HG02943 (cell line): ENCODE data around the gene IDH3G.

Experiments
- ATAC-seq: cut with Tn5 transposase; IDR thresholded peaks from one replicate; pipeline ENCODE4 v1.9.1; 2021; ENCODE audit warnings: mild to moderate bottlenecking, low read depth, moderate library complexity; ENCODE audit not compliant: unreplicated experiment

The IDH3G gene

GRCh38 chrX:153792368-153792767 lies 1.8 kb downstream of the IDH3G start:
- ATAC-seq = no peak

- ATAC-seq = no peak
These were observed 2.9 kb downstream of the IDH3G start for GRCh38 chrX:153791104-153791852.

- no peak for ATAC-seq
These were observed 4.5 kb downstream of the IDH3G start for GRCh38 chrX:153789654-153790053.

GRCh38 chrX:153786669-153787068 lies 7.5 kb downstream of the IDH3G start:
- no peak for ATAC-seq

- no peak for ATAC-seq
These were observed 9.7 kb downstream of the IDH3G start for GRCh38 chrX:153784325-153784967.

GRCh38 chrX:153783378-153784013 lies 10.7 kb downstream of the IDH3G start:
- ATAC-seq = no peak

- no peak for ATAC-seq
These were observed 11.3 kb downstream of the IDH3G start for GRCh38 chrX:153782871-153783270.

- ATAC-seq = no peak
These were observed 11.9 kb downstream of the IDH3G start for GRCh38 chrX:153782313-153782712.

GRCh38 chrX:153781428-153782047 lies 12.6 kb downstream of the IDH3G start:
- ATAC-seq = no peak

GRCh38 chrX:153780678-153781427 lies 13.3 kb downstream of the IDH3G start, which contains the start of gene SRPK3:
TSS of gene SRPK3 (plus strand) at chrX:153781041. CDS start at chrX:153781087, 46 bp downstream.
- no peak for ATAC-seq

- ATAC-seq = no peak
These were observed 14.1 kb downstream of the IDH3G start for GRCh38 chrX:153779891-153780677.

- ATAC-seq = no peak
These were observed 15.5 kb downstream of the IDH3G start for GRCh38 chrX:153778684-153779101.

GRCh38 chrX:153778181-153778580 lies 16.0 kb downstream of the IDH3G start:
- ATAC-seq = no peak

GRCh38 chrX:153777261-153778090 lies 16.7 kb downstream of the IDH3G start:
- no peak for ATAC-seq

GRCh38 chrX:153776611-153777045 lies 17.5 kb downstream of the IDH3G start:
- ATAC-seq = no peak

- no peak for ATAC-seq
These were observed 18.0 kb downstream of the IDH3G start for GRCh38 chrX:153776120-153776599.

- no peak for ATAC-seq
These were observed 18.7 kb downstream of the IDH3G start for GRCh38 chrX:153775293-153776119.
